Non-pigmented ciliary epithelial cell (primary cell): ENCODE results near the gene SBNO1.
"Not testable (repeated sequence)": the region's sequence is repeated elsewhere in the genome, so short reads cannot be mapped to it uniquely, and the experiment has no call there.

Experiments
- DNase-seq: peaks from one replicate; pipeline ENCODE4 v3.0.0-alpha.2; 2010; ENCODE audit warnings: low read depth

SBNO1 gene

GRCh38 chr12:123388951-123389559, 24.4 kb upstream of the SBNO1 start:
- DNase-seq: no peak

GRCh38 chr12:123388177-123388950, 23.7 kb upstream of the SBNO1 start:
- DNase-seq: no peak

- no peak for DNase-seq
Measured at GRCh38 chr12:123387508-123388176, 23.0 kb upstream of the SBNO1 start.

- DNase-seq: not testable (repeated sequence)
Measured at GRCh38 chr12:123385536-123385935, 20.9 kb upstream of the SBNO1 start.

GRCh38 chr12:123384994-123385376, 20.3 kb upstream of the SBNO1 start:
- no peak for DNase-seq

- DNase-seq: no peak
Measured at GRCh38 chr12:123384318-123384993, 19.8 kb upstream of the SBNO1 start.

- no peak for DNase-seq
Measured at GRCh38 chr12:123382684-123383083, 18.0 kb upstream of the SBNO1 start.

GRCh38 chr12:123379391-123379790, 14.7 kb upstream of the SBNO1 start:
- no peak for DNase-seq

GRCh38 chr12:123372415-123372814, 7.8 kb upstream of the SBNO1 start:
- not testable (repeated sequence) for DNase-seq

GRCh38 chr12:123371667-123372368, 7.2 kb upstream of the SBNO1 start:
- not testable (repeated sequence) for DNase-seq

GRCh38 chr12:123369229-123369628, 4.6 kb upstream of the SBNO1 start:
- DNase-seq: no peak

GRCh38 chr12:123368431-123368830, 3.8 kb upstream of the SBNO1 start:
- not testable (repeated sequence) for DNase-seq

- DNase-seq: no peak
Measured at GRCh38 chr12:123367511-123367910, 2.9 kb upstream of the SBNO1 start.

- peak; percentile 85 for DNase-seq
Measured at GRCh38 chr12:123365025-123365917, 624 bp upstream of the SBNO1 start.

GRCh38 chr12:123363740-123364531, 711 bp downstream of the SBNO1 start:
- no peak for DNase-seq

GRCh38 chr12:123363390-123363739, 1.3 kb downstream of the SBNO1 start:
- no peak for DNase-seq

- DNase-seq: no peak
Measured at GRCh38 chr12:123358035-123358434, 6.6 kb downstream of the SBNO1 start.

- DNase-seq: no peak
Measured at GRCh38 chr12:123356159-123356670, 8.4 kb downstream of the SBNO1 start.

GRCh38 chr12:123354600-123354999, 10.0 kb downstream of the SBNO1 start:
- DNase-seq: no peak

- DNase-seq: no peak
Measured at GRCh38 chr12:123351349-123351748, 13.3 kb downstream of the SBNO1 start.
